Tibial artery (tissue), 4 donors: Measurements from ENCODE around the gene GPR32.
"Not testable (repeated sequence)": the region's sequence is repeated elsewhere in the genome, so short reads cannot be mapped to it uniquely, and the experiment has no call there.

Experiments used
- DNase-seq, 2 donors: peaks; one replicate each; pipeline ENCODE4 v3.0.0-alpha.2; 2019
- H3K27ac ChIP-seq, 2 donors: fragments of 200-600 bp; sonication (generic) in 1 of 2; 1 replicate in 1 of 2; 2 replicates in 1 of 2; pipeline ENCODE4 v1.5.1; 2018 to 2019; ENCODE audit warnings: mild to moderate bottlenecking in 1 of 2
- H3K27me3 ChIP-seq, 2 donors: fragments of 200-600 bp; sonication (generic) in 1 of 2; one replicate each; pipeline versions ENCODE4 v1.5.1 to v1.6.0; 2016 to 2019
- H3K36me3 ChIP-seq, 3 donors: fragments of 200-600 bp; sonication (generic) in 2 of 3; one replicate each; pipeline ENCODE4 v1.5.1; 2016 to 2019; ENCODE audit warnings: mild to moderate bottlenecking in 2 of 3
- H3K4me1 ChIP-seq, 4 donors: fragments of 200-600 bp; sonication (generic) in 2 of 4; 1 replicate in 3 of 4; 2 replicates in 1 of 4; pipeline ENCODE4 v1.5.1; 2016 to 2019
- H3K4me3 ChIP-seq, 2 donors: fragments of 200-600 bp; sonication (generic) in 1 of 2; 1 replicate in 1 of 2; 2 replicates in 1 of 2; pipeline ENCODE4 v1.5.1; 2018 to 2019; ENCODE audit warnings: mild to moderate bottlenecking in 2 of 2
- H3K9me3 ChIP-seq, 3 donors: fragments of 200-600 bp; sonication (generic) in 1 of 3; one replicate each; pipeline ENCODE4 v1.5.1; 2016 to 2019
- intact Hi-C: fragments of 100-400 bp; cut with DNase I; formaldehyde crosslinking; loops from one replicate; pipeline ENCODE4 v1.15.0; 2023; ENCODE audit warnings: low total_unique reads
- TF ChIP-seq, protein P1 (sequence below), 2 experiments: fragments of 200-600 bp in 1 of 2; fragments of 450-650 bp in 1 of 2; IDR thresholded peaks; one replicate each; pipeline ENCODE4 v1.5.1; 2017 to 2019; ENCODE audit warnings: antibody characterized with exemption in 2 of 2, mild to moderate bottlenecking in 1 of 2, moderate library complexity in 1 of 2

GPR32 gene

DNA sequence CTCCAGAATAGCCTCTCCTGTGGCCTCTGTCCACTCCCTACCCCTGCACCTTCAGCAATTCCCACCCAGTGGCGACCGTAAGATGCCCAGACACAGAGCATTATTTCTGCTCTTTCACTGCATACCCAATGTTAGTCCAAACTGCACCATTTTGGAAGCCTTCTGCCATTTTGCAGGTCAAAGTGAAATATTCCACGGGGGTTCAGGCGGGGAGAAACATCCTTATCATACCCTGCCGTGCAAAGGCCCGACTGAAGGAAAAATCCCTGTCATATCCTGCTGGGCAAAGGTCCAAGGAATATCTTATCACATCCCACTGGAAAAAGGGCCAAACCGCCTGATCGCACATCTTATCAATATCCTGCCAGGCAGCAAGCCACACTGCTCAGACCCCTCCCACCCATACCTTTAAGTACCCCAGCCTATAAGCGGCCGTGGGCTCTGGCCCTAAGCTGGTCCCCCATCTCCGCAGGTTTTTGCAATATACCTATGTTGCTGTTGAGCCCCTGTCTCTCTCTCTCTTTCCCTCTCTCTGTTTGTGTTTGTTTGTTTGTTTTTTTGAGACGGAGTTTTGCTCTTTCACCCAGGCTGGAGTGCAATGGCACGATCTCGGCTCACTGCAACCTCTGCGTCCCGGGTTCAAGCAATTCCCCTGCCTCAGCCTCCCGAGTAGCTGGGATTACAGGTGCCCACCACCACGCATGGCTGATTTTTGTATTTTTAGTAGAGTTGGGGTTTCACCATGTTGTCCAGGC, 28.9 kb upstream of the GPR32 start:
- intact Hi-C loops: no loop called here
- Histone ChIP-seq H3K27ac (no peak overlapping the region), H3K4me1 (no peaks in the 10 kb centered on the region), H3K27me3 (peaks cover 0 to 31% of the 10 kb centered on the region in 2 donors), H3K9me3 (no peaks in the 10 kb centered on the region), H3K4me3 (no peak overlapping the region), H3K36me3 (no peaks in the 10 kb centered on the region)
- TF ChIP-seq, protein P1, sequence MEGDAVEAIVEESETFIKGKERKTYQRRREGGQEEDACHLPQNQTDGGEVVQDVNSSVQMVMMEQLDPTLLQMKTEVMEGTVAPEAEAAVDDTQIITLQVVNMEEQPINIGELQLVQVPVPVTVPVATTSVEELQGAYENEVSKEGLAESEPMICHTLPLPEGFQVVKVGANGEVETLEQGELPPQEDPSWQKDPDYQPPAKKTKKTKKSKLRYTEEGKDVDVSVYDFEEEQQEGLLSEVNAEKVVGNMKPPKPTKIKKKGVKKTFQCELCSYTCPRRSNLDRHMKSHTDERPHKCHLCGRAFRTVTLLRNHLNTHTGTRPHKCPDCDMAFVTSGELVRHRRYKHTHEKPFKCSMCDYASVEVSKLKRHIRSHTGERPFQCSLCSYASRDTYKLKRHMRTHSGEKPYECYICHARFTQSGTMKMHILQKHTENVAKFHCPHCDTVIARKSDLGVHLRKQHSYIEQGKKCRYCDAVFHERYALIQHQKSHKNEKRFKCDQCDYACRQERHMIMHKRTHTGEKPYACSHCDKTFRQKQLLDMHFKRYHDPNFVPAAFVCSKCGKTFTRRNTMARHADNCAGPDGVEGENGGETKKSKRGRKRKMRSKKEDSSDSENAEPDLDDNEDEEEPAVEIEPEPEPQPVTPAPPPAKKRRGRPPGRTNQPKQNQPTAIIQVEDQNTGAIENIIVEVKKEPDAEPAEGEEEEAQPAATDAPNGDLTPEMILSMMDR (IDR thresholded peaks at IDR 0.05): no peak
- DNase-seq: no peak

DNA sequence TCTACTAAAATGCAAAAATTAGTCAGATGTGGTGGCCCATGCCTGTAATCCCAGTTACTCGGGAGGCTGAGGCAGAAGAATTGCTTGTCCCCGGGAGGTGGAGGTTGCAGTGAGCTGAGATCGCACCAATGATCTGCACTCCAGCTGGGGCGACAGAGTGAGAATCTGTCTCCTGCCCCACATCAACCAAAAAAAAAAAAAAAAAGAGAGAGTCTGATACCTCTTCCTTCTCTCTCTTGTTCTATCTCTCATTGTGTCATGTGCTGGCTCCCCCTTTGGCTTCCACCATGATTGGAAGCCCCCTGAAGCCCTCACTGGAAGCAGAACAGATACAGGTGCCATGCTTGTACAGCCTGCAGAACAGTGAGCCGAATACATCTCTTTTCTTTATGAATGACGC, 26.7 kb upstream of the GPR32 start:
- Histone ChIP-seq H3K27ac (no peak overlapping the region), H3K4me3 (no peak overlapping the region), H3K9me3 (no peaks in the 10 kb centered on the region), H3K36me3 (no peaks in the 10 kb centered on the region), H3K4me1 (no peaks in the 10 kb centered on the region), H3K27me3 (peaks cover 0 to 34% of the 10 kb centered on the region in 2 donors)
- TF ChIP-seq, protein P1 (IDR thresholded peaks at IDR 0.05): no peak
- intact Hi-C loops: no loop called here
- no peak for DNase-seq

DNA sequence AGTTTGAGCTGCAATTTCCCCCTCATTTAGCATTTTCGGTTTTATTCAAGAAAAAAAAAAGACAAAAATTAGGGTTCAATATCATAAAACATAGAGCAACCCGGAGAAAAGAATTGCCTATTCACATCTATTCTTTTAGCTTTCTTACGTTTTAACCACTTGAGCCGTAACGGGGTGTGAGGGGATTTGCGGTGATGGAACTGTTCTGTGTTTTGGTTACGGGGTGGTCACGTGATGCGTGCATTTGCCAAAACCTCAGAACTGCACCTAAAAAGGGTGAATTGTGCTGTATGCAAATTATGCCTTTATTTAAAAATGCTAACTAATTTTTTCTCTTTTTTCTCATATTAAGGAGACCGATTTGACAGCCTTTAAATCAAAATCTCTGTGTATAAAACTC, 25.0 kb upstream of the GPR32 start:
- H3K27me3 ChIP-seq: peaks cover 0 to 24% of the 10 kb centered on the region in 2 donors
- DNase-seq: no peak
- H3K36me3 ChIP-seq: no peaks in the 10 kb centered on the region
- no peak overlapping the region for H3K27ac ChIP-seq
- H3K9me3 ChIP-seq: no peaks in the 10 kb centered on the region
- no peaks in the 10 kb centered on the region for H3K4me1 ChIP-seq
- intact Hi-C loops: no loop called here
- H3K4me3 ChIP-seq: no peak overlapping the region
- TF ChIP-seq, protein P1 (IDR thresholded peaks at IDR 0.05): no peak

DNA sequence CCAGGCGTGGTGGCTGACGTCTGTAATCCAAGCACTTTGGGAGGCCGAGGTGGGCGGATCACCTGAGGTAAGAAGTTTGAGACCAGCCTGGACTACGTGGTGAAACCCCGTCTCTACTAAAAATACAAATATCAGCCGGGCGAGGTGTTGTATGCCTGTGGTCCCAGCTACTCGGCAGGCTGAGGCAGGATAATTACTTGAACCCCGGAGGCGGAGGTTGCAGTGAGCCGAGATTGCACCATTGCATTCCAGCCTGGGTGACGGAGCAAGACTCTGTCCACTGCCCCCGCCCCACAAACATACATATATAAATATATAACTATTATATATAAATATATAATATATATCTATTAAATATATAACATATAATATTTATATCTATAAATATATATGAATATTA, 23.1 kb upstream of the GPR32 start:
- H3K36me3 ChIP-seq, H3K27ac ChIP-seq, intact Hi-C loops, DNase-seq, H3K4me3 ChIP-seq, H3K9me3 ChIP-seq, H3K4me1 ChIP-seq: not testable (repeated sequence)
- H3K27me3 ChIP-seq: peaks cover 0 to 14% of the 10 kb centered on the region in 2 donors

DNA sequence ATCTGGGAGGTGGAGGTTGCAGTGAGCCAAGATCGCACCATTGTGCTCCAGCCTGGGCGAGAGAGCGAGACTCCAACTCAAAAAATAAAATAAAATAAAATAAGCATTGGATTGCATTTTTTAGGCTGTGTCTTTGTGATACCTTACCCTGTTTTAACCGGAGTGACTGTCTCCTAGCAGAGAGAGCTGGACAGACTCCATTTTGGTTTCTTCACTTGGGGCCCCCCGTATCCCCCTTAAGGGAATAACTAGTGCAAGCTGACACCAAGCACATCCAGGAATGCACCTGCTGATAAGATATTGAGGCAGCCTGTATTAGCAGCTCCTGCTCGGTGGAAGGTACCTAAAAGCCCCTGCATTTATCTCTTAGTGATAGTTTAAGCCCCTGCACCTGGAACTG, 20.8 kb upstream of the GPR32 start:
- no peak for DNase-seq
- Histone ChIP-seq H3K9me3 (no peaks in the 10 kb centered on the region), H3K27ac (no peak overlapping the region), H3K36me3 (no peaks in the 10 kb centered on the region), H3K4me3 (no peak overlapping the region), H3K27me3 (peaks cover 0 to 21% of the 10 kb centered on the region in 2 donors), H3K4me1 (no peaks in the 10 kb centered on the region)
- intact Hi-C loops: no loop called here
- TF ChIP-seq, protein P1 (IDR thresholded peaks at IDR 0.05): no peak

DNA sequence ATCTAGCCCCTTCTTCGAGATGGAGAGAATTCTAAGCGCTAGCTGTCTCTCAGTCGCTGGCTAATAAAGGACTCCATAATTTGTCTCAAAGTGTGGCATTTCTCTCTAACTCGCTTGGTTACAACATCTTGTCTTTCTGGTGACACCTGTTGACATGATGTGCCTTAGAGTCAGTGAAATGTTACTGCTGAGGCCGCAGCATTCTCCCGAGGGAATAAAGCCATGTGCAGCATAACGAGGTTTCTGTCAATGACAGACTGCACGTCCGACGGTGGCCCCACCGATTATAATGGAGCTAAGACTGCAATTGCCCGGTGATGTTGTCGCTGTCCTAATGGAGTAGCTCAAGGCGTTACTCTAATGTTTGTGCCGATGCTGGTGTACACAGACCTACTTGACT, 20.3 kb upstream of the GPR32 start:
- H3K4me3 ChIP-seq: no peak overlapping the region
- no peaks in the 10 kb centered on the region for H3K36me3 ChIP-seq
- H3K4me1 ChIP-seq: no peaks in the 10 kb centered on the region
- no peak for DNase-seq
- H3K27ac ChIP-seq: no peak overlapping the region
- intact Hi-C loops: no loop called here
- TF ChIP-seq, protein P1 (IDR thresholded peaks at IDR 0.05): no peak
- no peaks in the 10 kb centered on the region for H3K9me3 ChIP-seq
- H3K27me3 ChIP-seq: peaks cover 0 to 23% of the 10 kb centered on the region in 2 donors
